Breast epithelium (tissue), 3 donors: ENCODE results near the gene GUCD1.

Experiments used
- CTCF ChIP-seq, 3 donors: fragments of 450-650 bp; IDR thresholded peaks; one replicate each; pipeline ENCODE4 v1.5.1; 2016 to 2017; ENCODE audit warnings: antibody characterized with exemption in 3 of 3, mild to moderate bottlenecking in 3 of 3, moderate library complexity in 3 of 3
- POLR2A ChIP-seq: fragments of 450-650 bp; IDR thresholded peaks from one replicate; pipeline ENCODE4 v1.6.1; 2016; ENCODE audit warnings: antibody characterized with exemption, mild to moderate bottlenecking, moderate library complexity
- POLR2AphosphoS5 ChIP-seq, 3 donors: sonication (generic); formaldehyde crosslinking; IDR thresholded peaks; one replicate each; pipeline ENCODE4 v1.6.1; 2017; ENCODE audit warnings: antibody characterized with exemption in 3 of 3

GRCh38 chr22:24566899-24567511 lies 12.1 kb upstream of the GUCD1 start:
- TF ChIP-seq POLR2A: no peak
- no peak for TF ChIP-seq CTCF (IDR thresholded peaks at IDR 0.05)
- no peak for TF ChIP-seq POLR2AphosphoS5 (IDR thresholded peaks at IDR 0.05)
